Measurements from ENCODE around the gene CSH1.
"Not testable (repeated sequence)": the region's sequence is repeated elsewhere in the genome, so short reads cannot be mapped to it uniquely, and the experiment has no call there.

CSH1 gene

GRCh38 chr17:63928172-63928666, 31.8 kb upstream of the CSH1 start:
- H3K4me3 ChIP-seq (ENCODE audit: severe bottlenecking) = no peak overlapping the region
- no peak for DNase-seq (ENCODE audit: low spot score)

DNA sequence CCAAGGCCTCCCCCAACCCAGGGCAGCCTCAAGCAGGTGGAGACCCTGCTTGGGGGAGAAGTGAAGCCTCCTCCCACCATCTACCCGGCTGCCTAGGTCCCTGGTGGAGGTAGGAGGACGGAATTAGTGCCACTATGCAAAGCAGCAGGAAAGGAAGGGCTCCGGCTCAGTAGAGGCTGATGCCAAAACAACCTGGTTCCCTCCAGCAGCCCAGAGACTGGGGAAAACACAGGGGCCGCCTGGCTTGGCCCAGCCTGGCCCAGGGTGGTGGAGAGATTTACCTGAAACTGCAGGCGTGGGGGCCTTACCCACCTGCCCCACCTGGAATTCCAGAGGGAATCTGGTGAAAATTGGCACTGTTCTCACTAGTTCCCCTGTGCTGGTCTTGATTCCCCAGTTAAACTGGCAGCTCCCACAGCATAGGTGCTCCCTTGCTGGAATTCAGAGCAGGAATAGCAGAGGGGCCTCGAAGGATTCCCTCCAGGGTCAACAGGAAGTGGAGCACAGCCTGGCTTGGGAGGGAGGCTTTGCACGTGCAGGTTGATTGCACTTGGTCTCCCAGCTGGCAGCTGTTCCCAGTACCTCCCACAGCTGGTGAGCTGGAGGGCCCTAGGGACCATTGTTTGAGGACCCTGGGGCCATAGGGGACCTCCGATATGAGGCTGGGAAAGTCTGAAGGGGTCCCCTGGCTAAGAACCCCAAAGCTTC, 31.2 kb upstream of the CSH1 start:
- Histone ChIP-seq H3K4me1 (ENCODE audit: insufficient read depth, poor library complexity, severe bottlenecking) (no peaks in the 10 kb centered on the region), H3K9me3 (ENCODE audit: severe bottlenecking) (no peaks in the 10 kb centered on the region), H3K4me3 (ENCODE audit: severe bottlenecking) (no peak overlapping the region), H3K27ac (ENCODE audit: poor library complexity, severe bottlenecking) (no peak overlapping the region), H3K27me3 (ENCODE audit: insufficient read depth, poor library complexity, severe bottlenecking) (no peaks in the 10 kb centered on the region), H3K36me3 (ENCODE audit: low read depth) (no peaks in the 10 kb centered on the region)
- TF ChIP-seq CTCF (IDR thresholded peaks at IDR 0.05; ENCODE audit: poor library complexity, severe bottlenecking) = no peak
- ATAC-seq (ENCODE audit: low read depth) (no peak), DNase-seq (ENCODE audit: low spot score) (no peak)

More at GRCh38 chr17:63928172-63928666, 31.8 kb upstream of the CSH1 start:
- TF ChIP-seq CTCF (IDR thresholded peaks at IDR 0.05; ENCODE audit: poor library complexity, severe bottlenecking) = no peak
- no peaks in the 10 kb centered on the region for H3K4me1 ChIP-seq (ENCODE audit: insufficient read depth, poor library complexity, severe bottlenecking)
- H3K9me3 ChIP-seq (ENCODE audit: severe bottlenecking) = no peaks in the 10 kb centered on the region
- H3K27ac ChIP-seq (ENCODE audit: poor library complexity, severe bottlenecking) = no peak overlapping the region
- ATAC-seq (ENCODE audit: low read depth) = no peak
- H3K27me3 ChIP-seq (ENCODE audit: insufficient read depth, poor library complexity, severe bottlenecking) = no peaks in the 10 kb centered on the region
- H3K36me3 ChIP-seq (ENCODE audit: low read depth) = no peaks in the 10 kb centered on the region

- H3K36me3 ChIP-seq (ENCODE audit: low read depth) = no peaks in the 10 kb centered on the region
- TF ChIP-seq CTCF (IDR thresholded peaks at IDR 0.05; ENCODE audit: poor library complexity, severe bottlenecking) = no peak
- ATAC-seq (ENCODE audit: low read depth) (no peak), DNase-seq (ENCODE audit: low spot score) (no peak)
- H3K4me3 ChIP-seq (ENCODE audit: severe bottlenecking) = no peak overlapping the region
- no peaks in the 10 kb centered on the region for H3K27me3 ChIP-seq (ENCODE audit: insufficient read depth, poor library complexity, severe bottlenecking)
- H3K27ac ChIP-seq (ENCODE audit: poor library complexity, severe bottlenecking) = no peak overlapping the region
- H3K9me3 ChIP-seq (ENCODE audit: severe bottlenecking) = no peaks in the 10 kb centered on the region
- no peaks in the 10 kb centered on the region for H3K4me1 ChIP-seq (ENCODE audit: insufficient read depth, poor library complexity, severe bottlenecking)
Observed at GRCh38 chr17:63926164-63926563, 29.8 kb upstream of the CSH1 start.

DNA sequence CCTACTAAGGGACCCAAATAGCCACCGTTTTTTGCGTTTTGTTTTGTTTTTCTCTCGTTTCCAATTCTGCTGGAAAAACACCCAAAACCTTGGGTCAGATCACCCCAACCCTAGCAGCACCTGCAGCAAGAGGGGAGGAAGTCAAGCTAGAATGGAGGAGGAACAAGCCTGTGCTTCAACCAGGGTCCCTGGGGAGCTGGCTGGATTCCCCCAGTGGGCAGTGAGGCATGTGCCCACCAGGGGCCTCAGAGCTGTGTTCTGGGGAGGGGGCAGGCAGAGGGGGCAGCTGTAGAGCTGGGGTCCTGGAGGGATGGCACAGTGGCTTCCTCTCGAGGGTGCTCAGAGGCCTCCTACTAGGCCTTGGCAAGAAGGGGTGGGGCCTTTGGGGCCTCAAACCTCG, 29.2 kb upstream of the CSH1 start:
- no peak overlapping the region for H3K27ac ChIP-seq (ENCODE audit: poor library complexity, severe bottlenecking)
- H3K27me3 ChIP-seq (ENCODE audit: insufficient read depth, poor library complexity, severe bottlenecking) = no peaks in the 10 kb centered on the region
- DNase-seq (ENCODE audit: low spot score) (no peak), ATAC-seq (ENCODE audit: low read depth) (no peak)
- H3K4me3 ChIP-seq (ENCODE audit: severe bottlenecking) = no peak overlapping the region
- H3K4me1 ChIP-seq (ENCODE audit: insufficient read depth, poor library complexity, severe bottlenecking) = no peaks in the 10 kb centered on the region
- no peaks in the 10 kb centered on the region for H3K9me3 ChIP-seq (ENCODE audit: severe bottlenecking)
- no peaks in the 10 kb centered on the region for H3K36me3 ChIP-seq (ENCODE audit: low read depth)
- no peak for TF ChIP-seq CTCF (IDR thresholded peaks at IDR 0.05; ENCODE audit: poor library complexity, severe bottlenecking)

DNA sequence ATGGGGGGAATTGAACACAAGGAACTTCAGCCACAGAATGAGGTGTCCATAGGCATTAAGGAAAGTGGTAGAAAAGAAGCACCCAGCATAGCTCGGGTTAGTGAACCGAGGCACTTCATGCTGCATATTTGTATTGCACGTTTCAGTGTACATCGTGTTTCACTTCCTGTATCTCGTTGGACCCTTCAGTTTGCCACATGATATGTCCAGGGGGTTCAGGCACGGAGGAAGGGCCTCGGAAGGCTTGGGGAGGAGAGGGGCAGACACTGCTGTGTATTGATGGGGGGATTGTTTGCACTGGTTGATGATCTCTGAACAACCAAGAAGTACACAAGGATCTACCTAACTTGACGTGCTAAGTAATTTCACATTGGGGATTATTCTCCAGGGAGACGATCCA, 26.0 kb upstream of the CSH1 start:
- H3K9me3 ChIP-seq (ENCODE audit: severe bottlenecking); H3K4me3 ChIP-seq (ENCODE audit: severe bottlenecking); H3K36me3 ChIP-seq (ENCODE audit: low read depth); DNase-seq (ENCODE audit: low spot score); H3K27ac ChIP-seq (ENCODE audit: poor library complexity, severe bottlenecking); H3K27me3 ChIP-seq (ENCODE audit: insufficient read depth, poor library complexity, severe bottlenecking); ATAC-seq (ENCODE audit: low read depth); H3K4me1 ChIP-seq (ENCODE audit: insufficient read depth, poor library complexity, severe bottlenecking): not testable (repeated sequence)

DNA sequence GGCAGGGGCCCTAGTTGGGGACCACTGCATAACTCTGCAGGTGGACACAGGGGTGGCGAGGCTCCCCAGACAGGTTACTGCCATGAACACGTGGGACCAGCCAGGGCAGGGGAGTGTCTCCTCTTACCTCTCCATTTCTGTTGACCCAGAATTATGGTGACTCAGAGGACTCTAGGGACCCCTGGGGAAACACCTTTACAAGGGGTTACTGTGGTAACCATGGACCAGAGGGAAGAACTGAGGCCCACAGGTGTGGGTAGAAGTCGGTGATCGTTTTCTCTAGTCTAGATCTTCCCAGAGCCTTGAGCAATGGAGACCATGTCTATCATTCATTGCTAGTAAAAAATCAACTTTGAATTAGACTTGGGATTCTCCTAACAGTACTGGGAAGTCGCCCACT, 24.4 kb upstream of the CSH1 start:
- H3K27me3 ChIP-seq (ENCODE audit: insufficient read depth, poor library complexity, severe bottlenecking); ATAC-seq (ENCODE audit: low read depth); DNase-seq (ENCODE audit: low spot score); H3K4me3 ChIP-seq (ENCODE audit: severe bottlenecking); H3K9me3 ChIP-seq (ENCODE audit: severe bottlenecking); H3K4me1 ChIP-seq (ENCODE audit: insufficient read depth, poor library complexity, severe bottlenecking); H3K27ac ChIP-seq (ENCODE audit: poor library complexity, severe bottlenecking); H3K36me3 ChIP-seq (ENCODE audit: low read depth): not testable (repeated sequence)

- not testable (repeated sequence) for H3K27ac ChIP-seq (ENCODE audit: poor library complexity, severe bottlenecking); H3K4me1 ChIP-seq (ENCODE audit: insufficient read depth, poor library complexity, severe bottlenecking); ATAC-seq (ENCODE audit: low read depth); H3K27me3 ChIP-seq (ENCODE audit: insufficient read depth, poor library complexity, severe bottlenecking); H3K4me3 ChIP-seq (ENCODE audit: severe bottlenecking); DNase-seq (ENCODE audit: low spot score); H3K9me3 ChIP-seq (ENCODE audit: severe bottlenecking); H3K36me3 ChIP-seq (ENCODE audit: low read depth)
Observed at GRCh38 chr17:63920050-63920449, 23.7 kb upstream of the CSH1 start.
